Right lobe of liver (tissue), 4 donors: ENCODE measurements around the gene NPTX1.

Experiments
- CTCF ChIP-seq, 4 donors: fragments of 200-600 bp in 3 of 4; fragments of 450-650 bp in 1 of 4; IDR thresholded peaks; one replicate each; pipeline versions ENCODE4 v1.5.1 to v1.8.0; 2016 to 2022; ENCODE audit warnings: antibody characterized with exemption in 4 of 4, mild to moderate bottlenecking in 2 of 4
- POLR2A ChIP-seq: fragments of 450-650 bp; IDR thresholded peaks from one replicate; pipeline ENCODE4 v1.6.1; 2017; ENCODE audit warnings: antibody characterized with exemption, mild to moderate bottlenecking
- donor health status: DM: no; HTN: no; CAD: no.
- donor health status: DM: no; HTN: no; CAD: no.
- donor health status: DM: no; HTN: yes; CAD: no.

- TF ChIP-seq CTCF (IDR thresholded peaks at IDR 0.05) (no peak), POLR2A (no peak)
Observed at GRCh38 chr17:80457236-80457856, 19.1 kb downstream of the NPTX1 start.
